Prostate gland (tissue), 2 donors: Measurements from ENCODE around the gene NALF2.

Experiments
- POLR2AphosphoS5 ChIP-seq: sonication (generic); formaldehyde crosslinking; IDR thresholded peaks from one replicate; pipeline ENCODE4 v1.6.1; 2017; ENCODE audit warnings: antibody characterized with exemption
- TF ChIP-seq, protein P1 (sequence below), 4 experiments: fragments of 200-600 bp in 2 of 4; fragments of 450-650 bp in 2 of 4; sonication (generic) in 2 of 4; IDR thresholded peaks; 1 replicate in 3 of 4; 2 replicates in 1 of 4; pipeline ENCODE4 v1.5.1; 2016 to 2019; ENCODE audit warnings: antibody characterized with exemption in 4 of 4, mild to moderate bottlenecking in 2 of 4, moderate library complexity in 2 of 4

GRCh38 chrX:69503782-69504625, at the start of gene NALF2:
- no peak for TF ChIP-seq POLR2AphosphoS5
- TF ChIP-seq, protein P1, sequence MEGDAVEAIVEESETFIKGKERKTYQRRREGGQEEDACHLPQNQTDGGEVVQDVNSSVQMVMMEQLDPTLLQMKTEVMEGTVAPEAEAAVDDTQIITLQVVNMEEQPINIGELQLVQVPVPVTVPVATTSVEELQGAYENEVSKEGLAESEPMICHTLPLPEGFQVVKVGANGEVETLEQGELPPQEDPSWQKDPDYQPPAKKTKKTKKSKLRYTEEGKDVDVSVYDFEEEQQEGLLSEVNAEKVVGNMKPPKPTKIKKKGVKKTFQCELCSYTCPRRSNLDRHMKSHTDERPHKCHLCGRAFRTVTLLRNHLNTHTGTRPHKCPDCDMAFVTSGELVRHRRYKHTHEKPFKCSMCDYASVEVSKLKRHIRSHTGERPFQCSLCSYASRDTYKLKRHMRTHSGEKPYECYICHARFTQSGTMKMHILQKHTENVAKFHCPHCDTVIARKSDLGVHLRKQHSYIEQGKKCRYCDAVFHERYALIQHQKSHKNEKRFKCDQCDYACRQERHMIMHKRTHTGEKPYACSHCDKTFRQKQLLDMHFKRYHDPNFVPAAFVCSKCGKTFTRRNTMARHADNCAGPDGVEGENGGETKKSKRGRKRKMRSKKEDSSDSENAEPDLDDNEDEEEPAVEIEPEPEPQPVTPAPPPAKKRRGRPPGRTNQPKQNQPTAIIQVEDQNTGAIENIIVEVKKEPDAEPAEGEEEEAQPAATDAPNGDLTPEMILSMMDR (IDR thresholded peaks at IDR 0.05): no peak
